D341Med (cell line): ENCODE data around the gene HEBP1.

Experiments used
- DNase-seq: peaks from one replicate; pipeline ENCODE4 v3.0.0; 2012; ENCODE audit warnings: low spot score

Gene HEBP1

DNA sequence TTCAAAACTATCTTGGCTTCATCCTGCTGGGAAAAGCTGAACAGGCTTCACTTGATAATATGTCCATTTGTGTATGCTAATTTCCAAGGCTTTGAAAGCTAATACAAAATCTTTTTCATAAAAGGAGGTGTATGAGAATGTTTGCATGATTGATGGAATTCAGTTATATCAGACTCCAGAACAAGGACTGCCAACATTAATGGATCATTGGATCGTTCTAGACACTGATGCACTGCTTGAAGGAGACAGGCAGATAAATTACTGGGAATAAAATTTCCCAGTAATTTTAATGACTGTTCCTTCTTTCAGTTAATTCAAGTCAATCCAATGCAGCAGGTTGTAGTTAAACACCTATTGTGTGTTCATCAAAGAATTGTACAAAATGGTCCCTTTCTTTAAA is 48.6 kb downstream of the HEBP1 start:
- DNase-seq, result no peak

DNA sequence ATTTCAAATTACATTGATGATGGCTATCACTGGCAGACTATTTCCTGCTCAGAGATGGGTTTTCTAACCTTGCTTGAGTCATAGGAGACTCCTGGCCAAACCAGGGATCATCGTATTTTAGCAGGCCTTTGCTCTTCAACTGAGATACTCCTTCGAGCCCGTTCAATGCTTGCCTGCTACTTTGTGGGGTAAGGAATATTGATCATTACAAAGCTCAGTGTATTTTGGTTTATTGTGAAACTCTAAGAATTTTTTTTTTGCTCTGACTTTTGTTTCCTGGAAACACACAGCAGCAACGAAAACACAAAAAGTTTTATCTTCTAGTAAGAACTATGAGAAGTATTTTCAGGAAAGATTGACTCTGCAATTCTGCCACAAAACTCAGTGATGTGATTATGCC is 52.2 kb downstream of the HEBP1 start:
- DNase-seq, result no peak

DNA sequence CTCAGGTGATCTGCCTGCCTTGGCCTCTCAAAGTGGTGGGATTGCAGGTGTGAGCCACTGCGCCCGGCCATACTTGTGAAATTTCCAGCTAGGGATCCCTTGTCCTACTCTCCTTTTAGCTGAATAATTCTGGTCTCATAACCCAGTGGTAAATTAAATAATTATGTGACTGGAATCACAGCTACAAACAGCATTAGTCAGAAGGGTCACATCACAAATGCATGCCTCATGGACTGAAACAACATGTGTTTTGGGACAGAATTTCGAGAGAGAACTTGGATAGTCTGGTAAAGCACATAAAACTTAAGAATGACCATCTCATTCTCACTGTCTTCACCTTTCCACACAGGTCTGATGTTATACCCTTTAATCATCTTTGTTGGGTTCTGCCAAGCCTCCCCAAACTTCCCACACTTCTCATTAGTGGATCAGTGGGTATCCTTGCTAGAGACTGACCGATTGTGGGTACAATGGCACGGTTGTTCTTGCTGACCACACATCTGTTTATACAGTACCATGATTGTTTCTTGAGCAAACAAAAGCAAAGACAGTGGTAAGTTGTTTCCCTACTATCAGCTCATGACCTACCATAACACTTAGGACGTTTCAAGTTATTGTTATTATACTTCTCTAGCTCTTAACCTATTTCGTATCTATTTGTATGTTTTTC is 53.2 kb downstream of the HEBP1 start:
- DNase-seq, result no peak

DNA sequence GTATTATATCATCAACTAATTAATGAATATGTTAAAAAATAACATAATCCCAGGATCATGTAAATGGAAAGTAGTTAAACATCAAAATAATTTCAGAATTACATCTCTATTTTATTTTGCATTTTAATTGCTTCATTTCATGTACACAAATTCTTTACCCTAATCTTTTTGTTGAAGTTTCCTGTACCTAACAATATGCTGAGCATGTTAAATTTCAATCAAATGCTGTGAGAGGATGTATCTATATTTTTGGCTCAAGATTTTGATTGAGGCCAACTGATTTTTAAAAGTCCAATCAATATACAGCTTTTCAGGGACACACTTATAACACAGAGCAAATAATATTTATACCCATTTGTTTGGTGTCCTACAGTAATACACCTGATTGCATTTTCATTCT is 54.5 kb downstream of the HEBP1 start:
- DNase-seq, result no peak

DNA sequence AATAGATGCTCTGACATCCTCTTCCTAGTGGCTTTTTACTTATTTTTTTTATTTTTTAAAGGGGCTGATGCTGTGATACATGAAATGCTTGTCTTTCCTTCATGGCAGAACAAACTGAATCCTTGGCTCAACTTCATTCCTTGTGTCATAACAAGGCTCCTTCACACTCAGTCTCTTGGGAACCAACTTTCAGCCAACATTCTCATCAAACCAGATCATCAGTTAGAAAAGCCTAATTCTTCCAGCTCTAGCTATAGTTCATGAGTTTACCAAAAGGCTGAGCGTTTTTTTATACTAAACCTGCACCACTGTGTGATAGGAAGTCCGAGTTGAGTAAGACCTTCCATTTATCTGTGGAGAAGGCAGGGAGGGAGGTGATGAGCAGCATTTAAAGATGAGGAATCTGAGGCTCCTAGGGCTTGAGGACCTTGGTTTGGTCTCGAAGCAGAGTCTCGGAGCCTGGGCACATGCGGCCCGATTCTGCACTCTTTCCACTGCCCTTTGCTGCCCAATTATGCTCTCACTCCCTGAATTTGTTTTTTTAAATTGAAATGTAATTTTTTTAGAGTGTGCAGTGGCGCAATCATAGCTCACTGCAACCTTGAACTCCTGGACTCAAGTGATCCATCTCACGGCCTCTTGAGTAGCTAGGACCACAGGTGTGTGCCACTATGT is 56.3 kb downstream of the HEBP1 start:
- DNase-seq, result no peak

DNA sequence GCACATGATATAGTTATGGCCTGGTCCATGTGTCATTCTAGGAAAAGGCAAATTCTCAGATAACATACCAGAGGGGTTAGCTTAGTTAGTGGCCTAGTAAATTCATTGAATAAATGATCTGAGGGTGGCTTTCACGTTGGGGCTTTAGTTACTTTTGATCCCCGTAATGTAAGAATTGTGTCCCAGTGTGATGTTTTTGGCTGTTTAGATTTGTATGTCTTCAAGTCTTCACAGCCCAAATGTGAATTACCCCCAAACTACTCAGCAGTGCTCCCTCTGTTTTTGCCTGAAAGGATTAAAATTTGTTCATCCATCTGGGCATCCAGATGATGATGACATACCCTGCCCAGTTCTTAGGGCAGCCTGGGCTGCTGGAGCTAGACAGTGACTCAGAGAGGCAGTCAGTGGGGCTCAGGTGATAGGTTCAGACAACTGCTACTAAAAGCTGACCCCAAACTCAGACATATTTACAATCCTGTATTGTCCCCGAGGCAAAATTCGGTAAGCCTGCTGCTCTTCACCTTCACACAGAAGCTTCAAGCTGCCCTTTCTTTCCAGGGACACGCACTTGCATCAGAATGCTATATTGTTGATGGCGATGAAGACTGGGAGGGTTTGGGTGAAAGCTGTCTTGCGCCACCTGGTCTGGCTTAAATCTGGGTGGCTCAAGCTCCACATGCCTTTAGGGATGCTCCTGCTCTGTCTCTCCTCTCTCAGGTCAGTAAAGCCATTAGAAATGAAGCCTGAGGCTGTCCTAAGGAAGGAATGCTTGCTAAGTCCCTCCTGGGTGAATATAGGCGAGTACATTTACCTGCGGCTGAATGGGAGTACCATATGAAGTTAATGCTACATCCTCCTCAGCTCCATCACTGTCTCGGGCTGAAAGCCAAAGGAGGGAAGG is 58.4 kb downstream of the HEBP1 start:
- no peak for DNase-seq

DNA sequence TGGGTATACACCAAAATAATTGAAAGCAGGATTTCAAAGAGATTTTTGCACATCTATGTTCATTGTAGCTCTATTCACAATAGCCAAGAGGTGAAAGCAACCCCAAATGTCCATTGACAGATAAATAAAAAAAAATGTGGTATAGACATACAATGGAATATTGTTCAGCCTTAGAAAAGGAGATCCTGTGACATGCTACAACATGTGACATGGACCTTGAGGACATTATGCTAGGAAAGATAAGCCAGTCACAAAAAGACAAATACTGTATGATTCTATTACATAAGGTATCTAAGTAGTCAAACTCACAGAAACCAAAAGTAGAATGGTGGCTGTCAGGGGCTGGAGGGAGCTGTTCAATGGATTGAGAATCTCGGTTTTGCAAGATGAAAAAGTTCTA is 60.2 kb downstream of the HEBP1 start:
- DNase-seq, result no peak

DNA sequence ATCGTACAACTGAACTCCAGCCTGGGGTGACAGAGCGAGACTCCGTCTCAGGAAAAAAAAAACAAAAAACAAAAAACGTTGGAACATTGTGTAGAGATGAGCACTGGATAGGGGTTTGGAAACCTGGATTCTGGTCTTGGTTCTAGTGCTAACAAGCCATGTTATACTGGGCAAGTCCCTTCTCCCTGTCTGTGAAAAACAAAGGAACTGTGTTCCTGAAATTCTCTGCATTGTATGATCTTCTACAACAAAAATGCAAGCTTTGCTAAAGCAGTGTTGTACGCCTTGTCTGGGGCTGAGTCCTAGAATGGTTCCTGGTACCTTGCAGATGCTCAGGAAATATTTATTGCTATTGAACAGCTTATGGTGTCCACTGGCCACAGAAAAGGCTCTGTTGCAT is 61.5 kb downstream of the HEBP1 start:
- no peak for DNase-seq

DNA sequence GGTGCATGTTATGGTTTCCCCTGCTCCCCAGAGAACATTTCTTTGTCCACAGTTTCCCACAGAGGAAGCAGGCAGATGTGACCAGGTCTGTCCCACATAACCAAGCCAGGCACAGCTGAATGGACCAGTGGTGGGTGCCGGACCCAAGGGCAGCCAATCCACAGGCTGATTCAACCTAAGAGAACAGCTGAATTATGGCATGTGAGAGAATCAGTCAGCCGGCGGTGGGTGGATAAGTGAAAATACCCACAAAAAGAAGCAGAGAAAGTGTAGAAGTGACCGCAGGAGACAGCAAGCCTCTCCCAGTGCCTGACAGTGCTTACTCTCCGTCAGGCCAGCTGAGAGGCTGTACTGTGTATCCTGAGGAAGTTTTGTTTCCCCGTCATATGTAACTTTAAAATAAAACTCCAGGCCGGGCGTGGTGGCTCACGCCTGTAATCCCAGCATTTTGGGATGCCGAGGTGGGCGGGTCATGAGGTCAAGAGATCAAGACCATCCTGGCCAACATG is 63.0 kb downstream of the HEBP1 start:
- DNase-seq, result no peak

DNA sequence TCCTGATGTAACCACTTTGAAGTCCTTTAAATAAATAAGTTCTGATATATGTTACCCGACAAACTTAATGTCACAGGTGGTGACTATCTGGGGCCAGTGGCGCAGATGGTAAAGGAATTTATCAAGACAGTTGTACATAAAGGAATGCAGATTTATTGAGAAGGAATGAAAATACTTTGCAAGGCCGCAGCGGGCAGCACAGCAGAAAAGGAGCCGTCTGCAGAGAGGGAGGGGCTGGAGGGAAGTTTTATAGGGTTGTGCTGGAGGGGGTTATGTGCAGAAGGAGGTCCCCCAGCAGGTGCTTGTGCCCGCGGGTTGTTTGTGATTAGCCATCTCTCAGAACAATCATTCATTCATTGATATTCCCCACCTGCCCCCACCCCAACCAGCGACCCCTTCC is 65.5 kb downstream of the HEBP1 start:
- no peak for DNase-seq

DNA sequence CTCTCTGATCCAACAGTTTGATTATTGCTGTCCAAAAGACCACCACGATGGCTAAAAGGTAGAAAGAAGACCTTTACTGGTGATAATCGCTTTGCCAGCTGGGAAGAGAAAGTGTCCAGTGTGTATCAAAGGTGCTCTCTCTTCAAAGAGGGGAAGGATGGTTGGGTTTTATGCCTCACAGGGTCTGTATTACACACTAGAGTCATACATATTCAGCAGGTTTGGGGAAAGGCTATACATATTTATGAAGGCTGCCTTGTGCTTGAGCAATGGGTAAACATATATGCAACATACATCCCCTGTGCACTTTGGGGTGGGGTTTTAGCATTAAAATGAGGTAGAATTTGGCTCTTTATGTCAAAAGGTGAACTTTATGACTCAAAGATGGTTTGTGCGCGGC is 66.3 kb downstream of the HEBP1 start:
- DNase-seq, result no peak

DNA sequence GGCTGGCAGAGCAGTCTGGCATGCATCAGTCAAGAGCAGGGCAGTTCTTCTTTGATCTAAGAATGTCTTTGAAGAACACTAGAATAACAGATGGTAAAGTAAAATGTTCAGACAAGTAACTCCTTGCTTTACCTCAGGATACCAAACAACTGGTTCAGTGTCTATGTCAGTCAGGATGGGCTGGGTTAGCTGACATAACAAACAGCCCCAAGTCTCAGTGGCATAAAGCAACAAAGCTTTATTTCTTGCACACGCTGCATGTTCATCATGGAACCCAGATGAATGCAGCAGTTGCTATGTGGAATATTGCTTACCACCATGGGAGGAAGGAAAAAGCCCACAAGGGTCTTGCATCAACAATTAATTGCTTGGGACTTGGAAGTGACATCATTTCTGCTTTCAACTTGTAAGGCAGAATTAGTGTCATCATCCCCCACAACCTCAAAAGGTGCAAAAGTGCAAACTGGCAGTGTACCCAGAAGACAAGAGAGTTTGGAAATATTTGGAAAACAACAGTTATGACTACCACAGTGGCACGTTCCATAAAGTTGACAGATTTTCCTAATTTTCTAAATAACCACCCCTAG is 69.3 kb downstream of the HEBP1 start:
- no peak for DNase-seq

DNA sequence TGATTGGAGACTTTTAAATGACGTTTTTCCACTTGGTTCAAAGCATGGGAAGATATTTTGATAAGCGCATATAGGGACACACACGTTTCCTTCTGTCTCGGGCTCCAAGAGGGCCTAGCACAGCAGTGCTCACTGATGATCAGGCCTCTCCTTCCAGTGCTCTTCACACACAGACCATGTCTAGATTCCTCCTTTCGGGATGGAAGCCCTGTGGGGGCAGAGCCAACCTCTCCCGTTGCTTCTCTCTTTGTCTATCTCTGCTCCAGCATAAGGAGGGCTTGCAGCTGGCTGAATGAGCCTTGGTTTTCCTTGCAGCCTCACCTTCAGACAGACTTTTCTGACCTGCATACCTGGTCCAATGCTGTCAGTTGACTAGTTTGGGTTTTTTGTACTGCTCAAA is 70.4 kb downstream of the HEBP1 start:
- DNase-seq, result no peak

DNA sequence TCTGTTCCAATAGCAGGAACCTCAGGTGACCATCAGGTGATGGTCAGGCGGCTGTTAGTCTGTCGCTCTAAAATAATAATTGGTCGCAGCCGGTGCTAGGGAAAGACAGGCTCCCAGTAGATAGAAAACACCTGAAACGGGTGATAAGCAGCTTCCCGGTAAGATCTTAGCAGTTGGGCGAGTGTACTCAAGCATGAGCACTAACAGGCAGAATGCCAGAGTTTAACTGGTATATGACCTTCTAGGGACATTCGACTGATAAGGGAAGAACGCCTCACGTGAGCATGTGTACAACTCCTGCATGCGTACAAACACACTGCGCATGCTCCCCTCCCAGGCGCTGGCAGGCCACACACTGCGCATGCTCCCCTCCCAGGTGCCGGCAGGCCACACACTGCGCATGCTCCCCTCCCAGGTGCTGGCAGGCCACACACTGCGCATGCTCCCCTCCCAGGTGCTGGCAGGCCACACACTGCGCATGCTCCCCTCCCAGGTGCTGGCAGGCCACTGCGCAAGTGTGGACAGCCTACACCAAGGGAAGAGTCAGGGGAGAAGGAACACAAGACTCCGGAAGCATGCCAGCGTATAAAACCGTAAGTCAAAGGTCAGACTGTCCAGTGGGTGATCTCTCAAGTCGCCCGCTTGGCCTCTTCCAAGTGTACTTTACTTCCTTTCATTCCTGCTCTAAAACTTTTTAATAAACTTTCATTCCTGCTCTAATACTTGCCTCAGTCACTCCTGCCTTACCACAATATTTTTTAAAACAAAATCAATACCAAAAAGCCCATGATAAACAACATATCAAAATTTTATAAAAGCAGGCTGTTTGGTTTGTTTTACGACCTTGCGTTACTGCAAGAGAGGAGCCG is 72.6 kb downstream of the HEBP1 start:
- no peak for DNase-seq

DNA sequence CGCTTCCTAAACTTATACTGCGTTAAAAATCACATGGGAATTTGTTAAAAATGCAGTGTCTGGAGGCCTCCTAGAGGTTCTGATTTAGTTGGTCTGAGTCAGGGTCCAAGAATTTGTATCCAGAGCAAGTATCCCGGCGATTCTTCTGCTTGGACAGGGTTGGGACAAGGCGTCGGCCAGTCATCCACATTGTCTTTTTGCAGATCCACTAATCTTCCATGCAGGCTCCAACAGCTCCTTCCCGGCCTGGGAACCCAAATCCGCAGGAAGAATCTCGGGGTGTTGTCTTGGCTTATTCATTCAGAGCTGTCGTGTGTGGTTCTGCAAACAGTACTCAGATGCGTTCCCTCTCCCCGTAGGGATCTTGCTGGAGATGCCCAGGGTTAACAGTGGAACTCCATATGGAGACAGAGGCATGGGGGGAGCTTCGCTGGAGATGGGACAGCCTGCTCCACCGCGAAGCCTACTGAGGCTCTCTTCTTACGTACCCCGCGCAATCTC is 73.4 kb downstream of the HEBP1 start:
- no peak for DNase-seq

DNA sequence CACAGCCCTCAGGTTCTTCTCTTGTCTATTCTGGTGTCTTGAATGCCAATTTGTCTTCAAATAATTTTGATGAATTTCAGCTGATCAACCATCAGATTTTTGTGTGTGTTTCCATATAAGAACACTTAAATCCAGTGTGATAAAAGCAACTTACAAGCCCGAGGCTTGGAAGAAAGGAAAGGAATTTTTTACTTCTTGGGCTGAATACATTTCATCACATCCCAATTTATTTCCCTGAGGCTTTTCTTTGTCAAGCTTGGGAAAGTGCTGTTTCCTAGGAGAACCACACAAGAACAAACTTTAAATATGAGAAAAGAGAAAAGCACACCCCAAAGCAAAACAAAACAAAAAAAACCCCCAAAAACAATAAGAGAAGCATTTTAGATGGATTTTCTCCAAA is 74.7 kb downstream of the HEBP1 start:
- DNase-seq, result no peak
